Medulla oblongata (tissue), 1 donor: ENCODE measurements around the gene ADGRL1.
A peak's percentile ranks its signal among the peaks of the same experiment; 100 is the strongest.
"Not testable (repeated sequence)": the region's sequence is repeated elsewhere in the genome, so short reads cannot be mapped to it uniquely, and the experiment has no call there.

Source experiments
- DNase-seq: peaks from one replicate; pipeline ENCODE4 v3.0.0-alpha.2; 2015; ENCODE audit errors: extremely low spot score

The ADGRL1 gene

GRCh38 chr19:14205452-14206287, at the start of gene ADGRL1:
Gene ADGRL1, minus strand, starts transcription at chr19:14206169. Its CDS starts 22,567 bp downstream, at chr19:14183602.
- peak; percentile 26 for DNase-seq

- DNase-seq, result not testable (repeated sequence)
Measured at GRCh38 chr19:14255316-14255715, 49.3 kb upstream of the ADGRL1 start.

GRCh38 chr19:14253822-14254599, 48.0 kb upstream of the ADGRL1 start:
- not testable (repeated sequence) for DNase-seq

GRCh38 chr19:14252136-14252535, 46.2 kb upstream of the ADGRL1 start:
- DNase-seq, result not testable (repeated sequence)

- DNase-seq, result no peak
Measured at GRCh38 chr19:14250870-14251269, 44.9 kb upstream of the ADGRL1 start.

- not testable (repeated sequence) for DNase-seq
Measured at GRCh38 chr19:14250315-14250714, 44.3 kb upstream of the ADGRL1 start.

GRCh38 chr19:14249891-14250290, 43.9 kb upstream of the ADGRL1 start:
- not testable (repeated sequence) for DNase-seq

GRCh38 chr19:14249012-14249754, 43.2 kb upstream of the ADGRL1 start:
- DNase-seq, result peak; percentile 23

GRCh38 chr19:14248578-14249011, 42.6 kb upstream of the ADGRL1 start:
- DNase-seq, result peak; percentile 61

GRCh38 chr19:14247548-14248471, 41.8 kb upstream of the ADGRL1 start:
- DNase-seq, result not testable (repeated sequence)

- not testable (repeated sequence) for DNase-seq
Measured at GRCh38 chr19:14247205-14247547, 41.2 kb upstream of the ADGRL1 start.

GRCh38 chr19:14244393-14244792, 38.4 kb upstream of the ADGRL1 start:
- DNase-seq, result not testable (repeated sequence)

- not testable (repeated sequence) for DNase-seq
Measured at GRCh38 chr19:14243718-14244117, 37.7 kb upstream of the ADGRL1 start.

GRCh38 chr19:14237014-14237941, 31.3 kb upstream of the ADGRL1 start:
- no peak for DNase-seq

- DNase-seq, result not testable (repeated sequence)
Measured at GRCh38 chr19:14232945-14233344, 27.0 kb upstream of the ADGRL1 start.

GRCh38 chr19:14228446-14229071, 22.6 kb upstream of the ADGRL1 start:
- DNase-seq, result not testable (repeated sequence)

- DNase-seq, result not testable (repeated sequence)
Measured at GRCh38 chr19:14226498-14226897, 20.5 kb upstream of the ADGRL1 start.

GRCh38 chr19:14222886-14223285, 16.9 kb upstream of the ADGRL1 start:
- no peak for DNase-seq

GRCh38 chr19:14221345-14221744, 15.4 kb upstream of the ADGRL1 start:
- not testable (repeated sequence) for DNase-seq
